CD4-positive, alpha-beta T cell treated with Interleukin-15 for 1 hour (primary cell): ENCODE results near the gene DLG2.
"Not testable (repeated sequence)": the region's sequence is repeated elsewhere in the genome, so short reads cannot be mapped to it uniquely, and the experiment has no call there.

Source experiments
- DNase-seq: peaks from one replicate; pipeline ENCODE4 v3.0.0-alpha.2; 2020

DLG2 gene

GRCh38 chr11:85627332-85627997 lies at the start of gene DLG2:
Gene DLG2, minus strand, starts transcription at chr11:85627344.
- DNase-seq = no peak

- no peak for DNase-seq
These were observed 46.2 kb upstream of the DLG2 start for GRCh38 chr11:85673393-85673792.

- no peak for DNase-seq
These were observed 45.2 kb upstream of the DLG2 start for GRCh38 chr11:85672105-85672902.

- not testable (repeated sequence) for DNase-seq
These were observed 44.0 kb upstream of the DLG2 start for GRCh38 chr11:85670949-85671663.

GRCh38 chr11:85668157-85668556 lies 41.0 kb upstream of the DLG2 start:
- no peak for DNase-seq

GRCh38 chr11:85666687-85667086 lies 39.5 kb upstream of the DLG2 start:
- no peak for DNase-seq

GRCh38 chr11:85665733-85666132 lies 38.6 kb upstream of the DLG2 start:
- no peak for DNase-seq

- DNase-seq = peak; percentile 93
These were observed 37.7 kb upstream of the DLG2 start, which contains the start of gene CREBZF for GRCh38 chr11:85664615-85665481. Gene CREBZF, minus strand, starts transcription at chr11:85665129. Its CDS starts 254 bp downstream, at chr11:85664875.

- DNase-seq = peak; percentile 89
These were observed 36.8 kb upstream of the DLG2 start for GRCh38 chr11:85663753-85664614.

GRCh38 chr11:85663080-85663752 lies 36.1 kb upstream of the DLG2 start:
- no peak for DNase-seq

GRCh38 chr11:85661972-85662664 lies 35.0 kb upstream of the DLG2 start:
- no peak for DNase-seq

- no peak for DNase-seq
These were observed 31.0 kb upstream of the DLG2 start for GRCh38 chr11:85658180-85658579.

- no peak for DNase-seq
These were observed 29.6 kb upstream of the DLG2 start for GRCh38 chr11:85656777-85657176.

GRCh38 chr11:85654343-85654742 lies 27.2 kb upstream of the DLG2 start:
- not testable (repeated sequence) for DNase-seq

GRCh38 chr11:85652786-85653447 lies 25.8 kb upstream of the DLG2 start:
- DNase-seq = no peak

- no peak for DNase-seq
These were observed 24.0 kb upstream of the DLG2 start for GRCh38 chr11:85651118-85651517.

- DNase-seq = peak; percentile 86
These were observed 20.6 kb upstream of the DLG2 start, which contains the start of gene TMEM126A for GRCh38 chr11:85647604-85648299. Gene TMEM126A, plus strand, starts transcription at chr11:85647967. Its CDS starts 2,289 bp downstream, at chr11:85650256.

GRCh38 chr11:85647078-85647477 lies 19.9 kb upstream of the DLG2 start:
- DNase-seq = no peak

- no peak for DNase-seq
These were observed 16.1 kb upstream of the DLG2 start for GRCh38 chr11:85643191-85643614.
